NCI-H748 (cell line): ENCODE data around the gene GJB6.
"Not testable (repeated sequence)": the region's sequence is repeated elsewhere in the genome, so short reads cannot be mapped to it uniquely, and the experiment has no call there.

Experiments used
- DNase-seq: peaks from one replicate; lab custom pipeline; 2025; ENCODE audit not compliant: unreplicated experiment; lab: John Stamatoyannopoulos, UW

The GJB6 gene

DNA sequence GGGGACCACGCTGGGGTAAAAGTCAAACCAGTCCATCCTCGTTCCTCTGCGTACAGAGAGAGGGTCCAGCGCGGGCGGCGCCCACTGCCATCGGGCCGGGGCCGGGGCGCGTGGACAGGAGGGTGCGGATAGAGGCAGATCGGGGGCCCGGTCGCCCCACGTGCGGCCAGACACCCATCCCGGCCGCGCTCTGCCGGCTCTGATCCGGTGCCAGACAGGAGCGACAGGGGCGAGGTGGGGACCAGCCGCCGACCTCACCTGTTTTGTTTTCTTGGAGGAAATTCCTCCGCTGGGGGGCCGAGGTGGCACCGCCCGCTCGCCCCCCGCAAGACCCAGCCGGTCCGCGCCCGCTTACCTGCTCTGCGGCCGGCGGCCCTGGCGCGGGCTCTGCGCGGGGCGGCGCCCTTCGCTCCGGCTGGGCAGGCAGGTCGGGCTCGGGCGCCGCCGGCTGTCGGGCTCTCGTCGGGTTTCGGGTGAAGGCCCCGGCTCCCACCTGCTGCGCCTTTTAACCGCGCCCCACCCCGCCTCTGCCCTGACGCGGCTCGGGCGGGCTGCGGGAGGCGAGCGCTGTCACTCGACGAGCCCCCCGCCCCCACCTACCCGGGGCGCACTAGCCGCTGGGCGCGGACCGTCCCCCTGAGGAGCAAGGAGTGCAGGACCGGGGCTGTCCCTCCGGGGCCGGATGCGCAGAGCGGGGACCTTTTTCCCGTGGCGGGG is at the start of gene GJB6:
Gene GJB6, minus strand, starts transcription at position 481 of the 717 bp plus-strand sequence. CDS start 8,839 bp downstream, outside the sequence.
- DNase-seq: peak; percentile 80

DNA sequence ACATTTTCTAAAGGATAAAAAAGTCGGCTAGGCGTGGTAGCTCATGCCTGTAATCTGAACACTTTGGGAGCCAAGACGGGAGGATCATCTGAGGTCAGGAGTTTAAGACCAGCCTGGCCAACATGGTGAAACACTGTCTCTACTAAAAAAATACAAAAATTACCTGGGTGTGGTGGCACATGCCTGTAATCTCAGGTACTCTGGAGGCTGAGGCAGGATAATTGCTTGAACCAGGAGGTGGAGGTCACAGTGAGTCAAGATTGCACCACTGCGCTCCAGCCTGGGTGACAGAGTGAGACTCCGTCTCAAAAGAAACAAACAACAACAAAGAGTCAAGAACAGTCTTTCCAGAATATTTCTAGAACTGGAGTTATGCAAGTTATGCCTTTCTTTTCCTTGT is 44.8 kb upstream of the GJB6 start:
- not testable (repeated sequence) for DNase-seq

DNA sequence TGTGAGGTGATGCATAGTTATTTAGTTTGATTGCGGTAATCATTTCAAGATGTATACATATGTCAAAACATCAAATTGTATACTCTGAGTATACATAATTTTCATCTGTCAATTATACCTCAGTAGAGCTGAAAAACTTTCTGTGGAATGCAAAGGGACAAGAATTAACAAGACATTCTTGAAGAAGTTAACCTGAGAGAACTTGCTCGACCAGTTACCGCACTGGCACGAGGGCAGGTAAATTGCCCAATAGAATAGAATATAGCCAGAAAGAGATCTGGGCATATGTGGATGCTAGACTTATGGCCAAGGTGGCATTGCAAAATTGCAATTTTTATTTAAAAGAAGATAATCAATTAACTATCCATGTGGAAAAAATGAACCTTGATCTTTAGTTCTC is 42.3 kb upstream of the GJB6 start:
- DNase-seq: no peak

DNA sequence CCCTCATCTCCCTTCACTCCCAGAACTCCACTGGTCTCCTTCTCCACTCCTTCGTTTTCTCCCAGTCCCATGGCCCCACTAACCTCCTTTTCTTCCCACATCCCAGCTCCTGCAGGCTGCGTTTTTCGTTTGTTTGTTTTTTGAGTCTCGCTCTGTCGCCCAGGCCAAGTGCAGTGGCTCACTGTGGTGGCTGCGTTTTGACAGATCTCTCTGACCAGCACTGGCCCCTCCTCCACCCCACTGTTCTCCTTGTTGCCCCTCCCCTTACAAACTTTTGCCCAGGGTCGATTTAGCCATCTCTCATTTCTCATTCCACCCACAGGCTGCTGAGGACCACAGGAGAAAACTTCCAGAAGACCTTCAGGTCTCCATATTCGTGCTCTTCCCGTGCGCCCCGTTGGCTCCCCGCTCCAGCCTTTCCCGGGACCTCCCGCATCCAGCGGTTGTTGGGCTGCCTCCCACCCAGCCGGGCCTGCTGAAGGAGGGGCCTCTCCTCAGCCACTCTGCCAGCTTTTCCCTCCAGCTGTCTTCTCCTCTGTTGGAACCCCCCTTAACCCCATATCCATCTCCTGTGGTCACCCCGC is 40.6 kb upstream of the GJB6 start:
- DNase-seq: no peak

DNA sequence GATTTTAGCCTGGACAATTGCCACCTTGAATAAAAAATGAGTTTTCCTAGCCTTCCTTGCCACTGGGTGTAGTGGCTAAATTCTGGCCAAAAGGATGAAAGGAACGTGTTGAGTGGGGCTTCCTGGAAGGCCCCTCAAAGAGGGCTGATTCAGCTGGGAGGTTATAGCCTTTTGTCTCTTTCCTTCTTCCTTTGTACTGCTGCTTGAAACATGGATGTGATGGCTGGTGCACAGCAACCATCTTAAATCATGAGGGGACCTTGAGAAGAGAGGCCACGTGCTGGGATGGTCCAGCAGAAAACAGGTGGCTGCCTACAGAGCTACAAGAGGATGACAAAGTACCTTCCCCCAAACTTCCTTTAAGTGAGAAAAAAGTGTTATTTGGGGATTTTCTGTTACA is 40.0 kb upstream of the GJB6 start:
- no peak for DNase-seq

DNA sequence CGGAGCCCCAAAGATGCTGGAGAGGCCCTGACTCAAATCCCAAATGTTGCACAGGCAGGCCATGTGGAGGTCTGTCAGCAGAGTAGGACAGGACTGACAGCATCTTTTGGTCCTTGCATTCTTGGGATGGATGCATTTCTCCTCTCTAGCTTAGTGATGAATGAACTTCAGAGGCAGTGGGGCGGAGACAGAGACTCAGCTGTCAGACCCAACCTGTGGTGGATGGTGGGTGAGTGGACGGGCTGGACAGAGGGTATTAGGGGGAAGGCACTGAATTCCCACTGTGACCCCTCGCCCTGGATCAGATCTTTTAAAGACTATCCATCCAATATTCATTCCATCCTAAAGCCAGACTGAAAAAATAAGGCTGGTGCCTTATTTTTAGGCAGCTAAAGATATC is 39.3 kb upstream of the GJB6 start:
- no peak for DNase-seq

DNA sequence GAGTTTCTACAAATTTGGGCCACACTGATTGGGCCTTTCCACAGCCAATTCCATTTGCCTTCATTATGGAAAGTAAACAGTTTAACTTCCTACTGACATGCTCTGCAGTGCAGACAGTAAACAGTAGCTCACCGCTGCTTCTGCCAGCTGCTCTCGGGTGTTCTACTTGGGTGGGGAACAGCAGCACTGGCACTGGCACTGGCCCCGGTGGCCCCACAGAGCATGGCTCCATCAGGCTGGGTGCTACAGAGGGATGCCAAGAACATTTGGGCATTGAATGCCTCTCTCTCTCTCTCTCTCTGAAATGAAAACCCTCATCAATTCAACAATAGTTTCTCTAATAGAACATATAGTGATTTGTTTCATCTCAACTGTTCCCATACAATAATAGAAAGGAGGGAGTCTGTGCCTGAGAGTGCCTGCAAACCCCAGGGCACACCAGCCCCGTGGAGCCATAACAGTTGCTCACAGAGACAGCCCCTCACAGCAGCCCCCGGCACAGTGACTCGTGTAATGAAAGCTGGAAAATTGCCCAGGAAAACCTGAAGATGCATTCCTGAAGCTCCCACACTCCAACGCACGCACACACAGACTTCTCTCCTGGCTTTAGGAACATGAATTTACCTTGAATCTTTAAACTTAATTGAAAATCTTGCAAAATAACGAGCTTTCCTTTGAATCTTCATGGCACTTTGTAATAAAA is 38.2 kb upstream of the GJB6 start:
- peak; percentile 69 for DNase-seq

DNA sequence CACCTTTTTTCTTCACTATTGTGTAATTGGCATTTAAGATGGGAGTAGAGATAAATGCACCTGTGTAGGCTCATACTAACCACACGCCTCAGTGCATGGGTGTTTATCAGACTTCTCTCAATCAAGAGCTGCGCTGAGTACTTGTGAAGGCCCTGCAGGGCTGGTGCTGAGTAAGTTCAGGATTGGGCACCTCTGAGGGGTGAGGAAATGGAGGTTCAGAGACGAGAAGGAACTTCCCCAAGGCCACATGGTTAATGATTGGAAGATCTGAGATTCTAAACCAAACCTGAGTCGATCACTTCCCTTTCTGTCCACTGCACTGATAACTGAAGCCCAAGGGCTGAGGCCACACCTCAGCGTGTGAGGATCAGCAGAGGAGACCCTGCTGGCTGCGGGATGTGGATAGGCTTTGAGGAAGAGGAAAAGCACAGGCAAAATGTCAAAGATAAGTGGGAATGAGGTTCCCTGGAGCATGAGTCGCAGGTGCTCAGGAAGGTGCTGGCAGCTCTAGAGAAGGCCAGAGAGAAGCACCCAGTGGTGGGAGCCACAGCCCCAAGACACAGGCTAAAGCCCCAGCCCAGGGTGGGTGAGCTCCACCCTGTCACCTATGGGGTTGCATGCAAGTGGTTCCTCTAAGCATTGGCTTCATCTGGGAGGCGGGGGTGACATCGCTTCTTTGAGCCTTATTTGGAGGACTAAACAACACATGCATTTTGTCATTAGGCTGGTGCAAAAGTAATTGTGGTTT is 32.3 kb upstream of the GJB6 start:
- no peak for DNase-seq

DNA sequence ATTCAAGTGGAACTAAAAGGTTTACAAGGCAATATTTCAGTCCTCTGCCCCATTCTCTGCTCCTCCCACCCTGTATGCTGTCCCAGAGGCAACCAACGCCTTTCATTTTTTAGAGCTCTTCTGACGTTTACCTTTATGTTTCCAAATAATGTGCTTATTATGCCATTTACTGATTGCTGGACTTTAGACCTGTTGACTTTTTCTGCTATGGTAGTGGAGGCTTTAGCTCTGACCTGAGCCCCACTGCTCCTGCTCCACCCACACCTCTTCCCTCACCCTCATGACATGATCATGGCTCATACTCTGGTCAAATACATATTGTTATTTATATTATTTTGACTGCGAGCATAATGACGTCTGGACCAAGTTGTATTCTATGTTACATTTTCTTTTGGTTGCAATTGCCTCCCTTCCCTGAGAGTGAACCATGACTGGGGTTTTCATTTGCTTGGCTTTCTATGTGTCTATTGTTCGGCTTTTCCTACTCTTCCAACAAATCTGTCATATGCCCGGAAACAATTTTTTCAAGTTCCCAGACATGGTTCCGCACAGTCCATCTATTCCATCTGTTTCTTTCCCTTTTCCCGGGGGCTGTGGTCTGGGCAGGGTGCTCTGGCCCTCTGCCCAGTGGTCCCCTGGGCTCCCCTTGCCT is 31.4 kb upstream of the GJB6 start:
- DNase-seq: no peak

DNA sequence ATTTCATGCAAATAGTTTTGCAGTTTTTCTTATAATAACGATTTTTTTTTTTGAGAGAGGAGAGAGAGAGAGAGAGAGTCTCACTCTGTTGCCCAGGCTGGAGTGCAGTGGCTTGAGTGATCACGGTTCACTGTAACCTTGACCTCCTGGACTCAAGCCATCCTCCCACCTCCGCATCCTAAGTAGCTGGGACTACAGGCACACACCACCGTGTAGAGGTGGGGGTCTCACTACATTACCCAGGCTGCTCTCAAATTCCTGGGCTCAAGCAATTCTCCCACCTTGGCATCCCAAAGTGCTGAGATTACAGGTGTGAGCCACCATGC is 26.8 kb upstream of the GJB6 start:
- DNase-seq: no peak

DNA sequence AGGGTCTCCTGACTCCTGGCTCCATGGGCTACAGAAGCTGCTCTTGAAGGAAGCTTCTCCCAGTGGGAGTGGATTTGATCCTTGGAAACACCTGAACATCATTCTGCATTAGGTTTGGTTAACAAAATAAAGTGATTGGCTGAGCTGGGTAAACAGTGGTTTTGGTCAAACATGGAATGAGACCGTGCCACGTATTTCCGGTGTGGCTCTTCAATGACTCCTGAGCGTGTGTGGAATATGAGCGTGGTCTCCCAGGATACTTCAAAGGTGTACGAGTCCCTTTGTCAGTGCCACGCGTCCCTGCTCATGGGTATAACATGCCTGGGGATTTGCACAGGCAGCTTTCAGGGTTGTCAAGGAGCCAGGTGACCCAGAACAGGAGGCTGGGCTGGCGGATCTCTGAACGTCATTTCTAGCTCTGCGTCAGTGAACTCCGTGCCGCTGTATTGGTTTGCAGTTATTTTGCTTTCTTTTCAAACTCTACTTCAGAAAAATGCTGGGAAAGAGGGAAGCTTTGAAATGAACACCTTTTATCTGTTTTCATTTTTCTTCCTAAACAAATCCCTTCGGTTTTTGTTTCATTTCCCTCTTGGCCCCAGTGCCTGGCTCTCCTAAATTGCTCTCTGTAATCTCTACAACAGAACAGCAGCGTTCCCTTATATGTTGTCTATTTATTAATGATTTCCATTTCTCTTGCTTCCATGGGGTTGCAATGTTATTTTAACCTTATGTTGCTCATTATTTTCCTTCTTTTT is 26.3 kb upstream of the GJB6 start:
- peak; percentile 88 for DNase-seq

DNA sequence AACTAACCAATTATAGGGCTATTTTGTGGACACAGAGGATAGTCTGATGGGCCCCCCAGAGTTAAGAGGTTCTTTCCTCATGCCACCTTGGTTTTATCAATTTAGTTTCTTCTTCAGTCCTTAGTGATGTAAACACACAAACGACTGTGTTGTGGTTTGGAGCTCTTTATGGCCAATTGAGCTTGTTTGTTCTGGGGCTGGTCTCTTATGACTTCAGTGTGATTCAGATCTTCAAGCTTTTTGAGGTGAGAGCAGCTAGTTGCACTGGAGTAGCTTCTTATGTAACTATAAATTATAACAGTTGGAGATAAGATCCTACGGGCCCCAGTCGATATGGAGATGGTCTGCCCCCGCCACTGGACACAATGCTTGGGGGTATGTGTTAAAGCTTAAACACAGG is 22.0 kb upstream of the GJB6 start:
- DNase-seq: no peak

DNA sequence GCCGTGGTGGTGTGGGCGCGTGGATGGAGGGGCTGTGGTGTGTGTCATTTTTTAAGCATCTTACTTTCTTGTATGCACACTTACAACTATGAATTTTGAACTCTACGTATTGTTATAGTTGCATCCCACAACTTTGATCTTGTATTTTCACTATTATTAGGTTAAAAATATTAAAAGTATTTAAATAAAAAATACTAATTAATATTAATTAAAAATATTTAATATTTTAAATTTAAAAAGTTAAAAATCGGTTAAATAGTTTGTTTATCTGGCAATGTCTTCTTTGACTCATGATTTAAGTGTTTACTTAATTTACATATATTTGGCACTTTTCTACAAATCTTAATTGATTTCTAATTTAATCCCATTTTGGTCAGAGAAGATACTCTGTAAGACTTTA is 17.8 kb upstream of the GJB6 start:
- no peak for DNase-seq

DNA sequence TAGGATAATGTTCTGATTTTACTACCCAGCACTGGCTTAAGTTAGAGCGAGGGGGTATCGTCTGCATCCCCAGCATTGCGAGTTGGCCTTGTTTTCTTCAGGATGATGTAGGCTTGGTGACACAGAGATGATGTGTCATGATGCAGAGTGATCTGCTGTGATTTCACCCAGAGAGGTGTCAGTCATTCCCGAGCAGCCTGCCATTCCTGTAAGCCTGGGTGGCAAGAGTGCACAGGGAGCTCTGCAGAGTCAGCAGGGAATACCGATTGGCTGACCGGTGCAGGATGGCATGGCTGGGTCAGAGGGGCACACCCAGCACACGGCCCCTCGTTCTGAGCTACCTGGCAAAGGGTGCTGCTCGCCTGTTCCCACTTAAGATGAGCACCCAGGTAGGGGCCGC is 15.8 kb upstream of the GJB6 start:
- DNase-seq: no peak

DNA sequence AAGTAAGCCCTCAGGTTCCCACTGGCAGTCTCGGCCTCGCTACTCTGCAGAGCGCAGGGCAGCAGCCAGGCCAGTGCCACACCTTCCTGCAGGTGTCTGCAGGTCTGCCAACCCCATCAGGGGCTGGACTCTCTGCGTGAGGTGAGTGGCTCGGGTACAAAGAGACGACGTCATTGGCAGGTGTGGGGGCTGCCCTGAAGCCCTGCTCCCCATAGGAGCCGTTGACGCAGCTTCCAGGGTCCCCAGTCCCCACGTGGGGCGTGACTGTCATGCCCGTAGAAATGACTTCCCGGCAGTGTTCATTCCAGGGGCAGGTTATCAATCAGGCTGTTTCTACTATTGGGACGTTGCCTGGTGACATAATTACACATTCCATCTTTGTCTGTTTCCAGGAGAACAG is 15.3 kb upstream of the GJB6 start:
- peak; percentile 81 for DNase-seq

DNA sequence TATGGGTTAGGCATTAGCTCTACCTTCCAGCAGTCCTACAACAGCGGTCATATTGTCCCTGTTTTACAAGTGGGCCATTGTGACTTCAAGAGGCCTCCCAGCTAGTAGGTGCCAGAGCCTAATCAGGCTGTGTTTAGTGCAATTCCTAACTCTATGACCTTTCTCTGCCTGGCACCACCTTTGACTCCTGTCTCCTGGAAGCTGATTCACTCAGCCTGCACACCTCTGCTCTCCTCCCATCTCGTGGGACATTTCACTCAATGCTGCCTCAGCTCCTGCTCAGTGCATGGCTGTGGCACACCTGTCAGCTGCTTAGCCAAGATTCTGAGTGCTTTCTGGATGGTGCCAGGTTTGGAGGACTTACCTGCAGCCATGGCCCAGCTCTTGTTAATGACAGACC is 9.5 kb upstream of the GJB6 start:
- DNase-seq: no peak

DNA sequence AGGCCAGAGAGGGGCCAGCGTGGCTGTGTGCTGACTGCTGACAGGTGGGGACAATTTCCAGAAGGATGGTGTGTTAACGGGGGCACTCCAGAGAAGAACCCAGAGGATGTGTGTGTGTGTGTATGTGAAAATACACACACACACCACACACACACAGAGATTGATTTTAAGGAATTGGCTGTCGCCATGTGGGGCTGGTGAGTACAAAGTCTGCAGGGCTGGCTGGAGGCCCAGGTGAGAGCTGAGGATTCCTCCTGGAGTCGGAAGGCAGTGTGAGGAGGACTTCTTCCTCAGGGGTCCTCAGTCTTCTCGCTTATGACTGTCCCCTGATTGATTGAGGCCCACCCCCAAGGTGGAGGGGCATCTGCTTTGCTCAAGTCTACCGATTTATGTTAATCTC is 7.6 kb upstream of the GJB6 start:
- no peak for DNase-seq

DNA sequence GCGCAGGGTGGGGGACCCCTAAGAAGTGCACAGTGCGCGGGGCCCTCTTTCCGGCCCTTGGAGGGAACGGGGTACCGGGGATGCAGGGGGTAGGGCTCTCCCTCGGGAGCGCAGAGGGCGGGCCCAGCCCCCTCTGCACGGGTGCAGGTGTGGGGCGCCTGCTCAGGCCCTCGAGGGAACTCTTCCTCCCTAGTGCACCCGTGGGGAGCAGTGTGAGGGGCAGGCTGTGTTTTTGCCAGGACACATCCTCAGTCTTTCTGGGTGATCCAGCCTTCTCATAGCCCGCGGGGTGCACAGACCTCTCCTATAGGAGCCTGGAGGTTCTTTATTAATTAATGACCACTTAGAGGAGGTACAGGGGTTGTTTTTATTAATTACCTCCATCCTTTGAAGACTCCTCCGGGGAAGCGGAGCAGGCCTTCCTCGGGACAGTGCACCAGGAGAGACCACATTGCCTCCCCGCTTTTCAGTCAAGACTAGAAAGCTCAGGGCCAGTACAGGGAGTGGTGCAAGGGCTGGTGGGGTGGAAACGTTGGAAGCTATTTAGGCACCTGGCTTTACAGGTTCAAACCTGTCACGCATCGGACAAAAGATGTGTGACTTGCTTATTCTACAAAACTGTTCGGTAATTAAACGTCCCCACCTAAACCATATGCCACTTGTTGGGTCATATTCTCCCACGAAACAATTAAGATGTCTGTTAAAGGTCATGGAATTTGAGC is 598 bp upstream of the GJB6 start:
- DNase-seq: no peak

DNA sequence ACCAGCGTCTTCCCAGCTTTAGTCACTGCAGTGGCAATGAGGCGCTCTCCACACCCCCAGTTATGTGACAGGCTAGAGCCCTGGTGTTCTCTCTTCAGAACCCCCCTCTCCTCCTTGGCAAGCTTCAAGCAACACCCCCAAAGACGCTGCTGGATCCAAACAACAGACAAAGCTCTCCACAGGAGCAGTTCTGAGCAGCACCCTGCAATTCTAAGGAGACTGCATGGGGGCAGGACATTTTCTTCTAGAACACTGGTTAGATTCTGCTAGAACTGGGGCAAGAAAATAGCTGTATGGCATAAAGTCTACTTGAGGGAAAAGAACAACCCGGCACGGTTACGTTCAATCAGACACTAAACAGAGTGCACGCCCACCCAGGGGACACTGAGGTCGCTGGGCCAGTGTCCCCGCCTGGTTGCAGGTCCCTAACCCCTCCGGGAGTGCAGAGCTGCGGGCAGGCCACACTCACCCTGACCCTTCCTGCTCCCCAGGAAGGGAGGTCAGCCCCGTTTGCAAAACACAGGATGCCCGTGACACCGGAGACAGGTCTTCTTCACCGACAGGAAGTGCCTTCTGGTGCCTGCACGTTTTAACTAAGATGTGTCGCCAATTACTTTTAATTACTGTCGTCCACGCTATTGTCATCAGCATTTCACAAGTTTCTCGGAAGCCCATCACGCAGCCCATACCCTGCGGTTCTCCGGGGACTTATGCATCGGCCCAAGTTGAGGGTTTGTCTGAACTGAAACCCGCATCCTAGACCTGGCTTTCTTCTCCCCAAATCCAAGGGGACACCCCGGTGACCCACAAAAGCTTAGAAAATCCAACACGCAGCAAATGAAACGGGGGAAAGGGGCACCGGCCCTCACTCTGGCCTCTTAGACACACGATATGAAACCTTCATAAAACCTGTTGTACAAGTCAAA is 943 bp downstream of the GJB6 start:
- DNase-seq: peak; percentile 52
